ENCODE data around the gene CDCP1.

GRCh38 chr3:45033791-45034190 is 112.4 kb downstream of the CDCP1 start:
- TF ChIP-seq CTCF (conservative IDR thresholded peaks at IDR 0.05 in 1 of 2, IDR thresholded peaks at IDR 0.05 in 1 of 2; ENCODE audit: extremely low read depth in 1 of 2, insufficient read depth in 1 of 2, low read depth in 1 of 2, low read length in 2 of 2), result no peak
- TF ChIP-seq EZH2 (IDR thresholded peaks at IDR 0.05; ENCODE audit: borderline replicate concordance, low read length), result no peak

Measured in mammary epithelial cell (primary cell).